Astrocyte (in vitro differentiated cells and primary cell): ENCODE measurements around the gene CD7.

Experiments
- EZH2 ChIP-seq: IDR thresholded peaks from 2 replicates; pipeline ENCODE4 v1.6.1; 2012; ENCODE audit warnings: mild to moderate bottlenecking, low read length, inconsistent platforms; ENCODE audit not compliant: insufficient read depth
- TF ChIP-seq, protein P1 (sequence below): IDR thresholded peaks from 2 replicates; pipeline ENCODE4 v1.5.1; 2011; ENCODE audit warnings: low read depth, mild to moderate bottlenecking, inconsistent platforms, low read length, moderate library complexity; ENCODE audit not compliant: insufficient read depth

DNA sequence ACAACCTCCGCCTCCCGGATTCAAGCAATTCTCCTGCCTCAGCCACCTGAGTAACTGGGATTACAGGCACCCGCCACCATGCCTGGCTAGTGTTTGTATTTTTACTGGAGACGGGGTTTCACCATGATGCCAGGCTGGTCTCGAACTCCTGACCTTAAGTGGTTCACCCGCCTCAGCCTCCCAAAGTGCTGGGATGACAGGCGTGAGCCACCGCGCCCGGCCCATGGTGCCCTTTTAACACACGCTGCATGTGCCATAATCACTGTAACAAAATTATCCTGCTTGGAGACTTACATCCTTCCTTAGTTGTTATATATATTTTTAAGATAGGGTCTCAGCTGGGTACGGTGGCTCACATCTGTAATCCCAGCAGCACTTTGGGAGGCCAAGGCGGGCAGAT, 5.4 kb downstream of the CD7 start:
- TF ChIP-seq, protein P1, sequence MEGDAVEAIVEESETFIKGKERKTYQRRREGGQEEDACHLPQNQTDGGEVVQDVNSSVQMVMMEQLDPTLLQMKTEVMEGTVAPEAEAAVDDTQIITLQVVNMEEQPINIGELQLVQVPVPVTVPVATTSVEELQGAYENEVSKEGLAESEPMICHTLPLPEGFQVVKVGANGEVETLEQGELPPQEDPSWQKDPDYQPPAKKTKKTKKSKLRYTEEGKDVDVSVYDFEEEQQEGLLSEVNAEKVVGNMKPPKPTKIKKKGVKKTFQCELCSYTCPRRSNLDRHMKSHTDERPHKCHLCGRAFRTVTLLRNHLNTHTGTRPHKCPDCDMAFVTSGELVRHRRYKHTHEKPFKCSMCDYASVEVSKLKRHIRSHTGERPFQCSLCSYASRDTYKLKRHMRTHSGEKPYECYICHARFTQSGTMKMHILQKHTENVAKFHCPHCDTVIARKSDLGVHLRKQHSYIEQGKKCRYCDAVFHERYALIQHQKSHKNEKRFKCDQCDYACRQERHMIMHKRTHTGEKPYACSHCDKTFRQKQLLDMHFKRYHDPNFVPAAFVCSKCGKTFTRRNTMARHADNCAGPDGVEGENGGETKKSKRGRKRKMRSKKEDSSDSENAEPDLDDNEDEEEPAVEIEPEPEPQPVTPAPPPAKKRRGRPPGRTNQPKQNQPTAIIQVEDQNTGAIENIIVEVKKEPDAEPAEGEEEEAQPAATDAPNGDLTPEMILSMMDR = no peak
- no peak for TF ChIP-seq EZH2
